Stimulated activated CD8-positive, alpha-beta memory T cell treated with anti-CD3 and anti-CD28 coated beads, Interleukin-7, amount 100 ng/mL, for 24 hours (primary cell): ENCODE measurements around the gene AREL1.

Experiments
- DNase-seq: peaks from one replicate; pipeline ENCODE4 v3.0.0-alpha.2; 2020; ENCODE audit warnings: low read depth

Gene AREL1

GRCh38 chr14:74658535-74659131 lies 54.2 kb downstream of the AREL1 start:
- DNase-seq = no peak

DNA sequence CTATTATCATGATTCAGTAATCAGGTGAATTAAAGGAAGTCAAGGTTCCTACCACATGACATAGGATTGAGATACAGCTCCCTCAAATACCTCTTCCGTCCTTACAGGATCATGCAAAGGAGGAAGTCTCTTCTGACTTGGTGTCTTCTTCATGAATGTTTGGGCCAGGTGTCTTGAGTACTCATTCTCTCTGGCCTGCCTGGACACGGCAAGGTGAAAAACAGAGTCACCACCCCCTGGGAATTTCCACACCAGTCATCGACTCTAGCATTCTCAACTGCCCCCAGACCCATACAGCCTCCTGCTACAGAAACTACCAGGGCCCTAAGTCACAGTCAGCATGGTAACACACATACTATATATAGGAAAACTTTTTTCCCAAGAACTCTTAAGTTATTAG lies 55.9 kb downstream of the AREL1 start:
- no peak for DNase-seq

DNA sequence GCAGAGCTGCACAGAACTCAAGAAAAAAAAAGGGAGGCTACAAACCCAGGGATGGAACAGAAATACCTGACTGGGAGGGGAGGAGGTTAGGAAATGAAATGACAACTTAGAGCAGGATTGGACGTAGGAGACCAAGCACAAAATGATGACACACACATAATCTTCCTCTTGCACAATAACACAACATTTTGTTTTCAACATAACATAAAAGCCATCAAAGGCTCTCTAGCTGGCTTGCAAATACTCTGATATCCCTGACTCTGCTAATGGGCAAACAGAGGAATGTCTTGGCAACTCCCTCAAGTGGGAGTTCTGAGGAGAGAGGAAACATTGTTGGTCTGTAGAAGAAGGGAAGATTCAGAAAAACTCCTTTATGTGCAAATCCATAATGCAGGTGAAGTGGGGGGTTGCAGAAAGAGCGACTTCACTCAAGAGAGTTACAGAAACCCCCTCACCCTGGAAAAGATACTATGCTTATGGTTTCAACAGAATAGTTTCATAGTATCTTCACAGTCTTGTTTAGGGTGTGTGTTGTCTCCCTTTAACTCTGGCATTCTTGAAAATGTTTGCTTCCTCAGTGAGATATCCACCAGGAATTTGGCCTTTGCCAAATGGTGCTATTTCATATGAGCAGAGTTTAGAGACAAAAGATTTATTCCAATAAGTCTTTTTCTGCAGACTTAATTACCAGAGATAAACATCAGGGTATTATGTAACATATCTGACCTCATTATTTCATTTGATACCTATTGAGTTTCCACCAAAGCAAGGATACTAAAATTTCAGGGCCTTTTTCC lies 57.1 kb downstream of the AREL1 start:
- no peak for DNase-seq

GRCh38 chr14:74654931-74655330 lies 57.9 kb downstream of the AREL1 start:
- DNase-seq = no peak

DNA sequence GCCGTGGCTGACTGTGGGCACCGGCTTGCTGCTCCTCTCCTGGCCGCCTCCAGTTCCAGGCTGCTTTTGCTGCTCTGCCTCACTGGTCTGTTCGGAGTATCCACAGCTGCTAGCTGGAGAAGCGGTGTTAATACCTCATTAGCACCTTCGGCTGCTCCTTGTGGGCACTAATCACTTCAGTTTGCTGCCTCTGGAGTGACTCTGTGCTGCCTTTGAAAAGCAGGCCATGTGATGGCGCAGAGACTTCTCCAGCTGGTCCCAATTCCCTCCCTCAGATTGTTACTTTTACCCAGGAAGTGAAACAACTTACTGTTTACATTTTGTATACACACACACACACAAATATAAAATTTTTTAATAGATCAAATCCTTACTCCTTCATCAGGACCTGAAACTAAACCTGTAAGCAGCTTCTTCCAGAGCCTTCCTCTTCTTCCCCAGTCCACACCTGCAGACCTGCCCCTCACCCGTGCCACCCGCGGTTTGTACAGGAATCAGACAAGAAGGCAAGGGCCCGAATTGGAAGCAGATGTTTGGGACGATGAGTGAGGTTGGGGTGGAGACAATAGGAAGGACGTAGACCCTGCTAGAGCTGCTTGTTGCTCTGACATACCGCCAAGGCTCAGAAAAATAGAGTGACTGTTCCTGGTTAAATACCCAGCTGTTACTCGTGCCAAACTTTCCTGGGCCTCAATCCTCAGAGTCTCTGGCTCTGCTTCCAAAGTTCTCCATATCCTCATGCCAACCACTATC lies 59.3 kb downstream of the AREL1 start:
- no peak for DNase-seq

DNA sequence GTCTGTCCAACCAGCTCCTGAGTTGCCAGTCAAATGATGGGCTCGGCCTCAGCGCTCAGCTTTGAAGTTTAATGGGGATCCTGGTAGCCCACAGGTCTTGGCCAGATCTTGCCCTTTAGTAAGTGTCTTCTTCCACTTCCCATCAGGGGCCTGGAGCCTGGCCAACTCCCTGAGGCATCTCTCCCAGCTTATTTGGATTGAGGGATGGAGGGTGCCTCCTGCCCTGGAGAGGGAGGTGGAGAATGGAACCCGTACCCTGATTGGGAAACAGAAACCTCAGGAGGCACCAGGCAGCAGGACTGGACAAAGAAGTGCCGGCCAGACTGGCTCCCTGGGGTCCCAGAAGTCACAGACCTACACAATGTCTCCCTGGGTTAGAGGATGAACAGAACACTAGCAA lies 60.3 kb downstream of the AREL1 start:
- no peak for DNase-seq

- DNase-seq = no peak
These were observed 61.8 kb downstream of the AREL1 start for GRCh38 chr14:74650927-74651686.

- DNase-seq = no peak
These were observed 63.2 kb downstream of the AREL1 start for GRCh38 chr14:74649673-74650072.

GRCh38 chr14:74649167-74649566 lies 63.7 kb downstream of the AREL1 start:
- no peak for DNase-seq

DNA sequence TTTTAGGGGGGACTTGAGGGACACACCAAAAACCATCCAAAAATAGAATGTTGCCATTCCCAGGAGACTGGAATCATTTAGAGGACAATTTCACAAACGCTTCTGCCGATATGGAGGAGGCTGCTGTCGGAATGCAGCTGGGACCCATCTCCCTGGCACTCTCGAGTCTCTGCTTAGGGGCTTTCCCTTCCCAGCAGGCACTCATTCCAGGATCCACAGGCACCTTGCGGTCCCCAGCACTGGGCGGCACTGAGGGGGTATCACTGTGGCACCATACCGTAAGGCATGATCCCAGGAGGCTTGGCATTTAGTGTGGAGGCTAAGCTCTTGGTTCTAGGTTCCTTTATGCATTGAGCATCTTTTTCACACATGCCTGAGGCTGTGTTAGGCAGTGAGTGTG lies 64.3 kb downstream of the AREL1 start:
- DNase-seq = no peak

- no peak for DNase-seq
These were observed 65.0 kb downstream of the AREL1 start for GRCh38 chr14:74647678-74648461.

GRCh38 chr14:74647061-74647677 lies 65.7 kb downstream of the AREL1 start:
- no peak for DNase-seq

- no peak for DNase-seq
These were observed 67.0 kb downstream of the AREL1 start for GRCh38 chr14:74645756-74646470.

- DNase-seq = no peak
These were observed 67.6 kb downstream of the AREL1 start for GRCh38 chr14:74645244-74645643.

- DNase-seq = no peak
These were observed 71.1 kb downstream of the AREL1 start for GRCh38 chr14:74641601-74642391.

DNA sequence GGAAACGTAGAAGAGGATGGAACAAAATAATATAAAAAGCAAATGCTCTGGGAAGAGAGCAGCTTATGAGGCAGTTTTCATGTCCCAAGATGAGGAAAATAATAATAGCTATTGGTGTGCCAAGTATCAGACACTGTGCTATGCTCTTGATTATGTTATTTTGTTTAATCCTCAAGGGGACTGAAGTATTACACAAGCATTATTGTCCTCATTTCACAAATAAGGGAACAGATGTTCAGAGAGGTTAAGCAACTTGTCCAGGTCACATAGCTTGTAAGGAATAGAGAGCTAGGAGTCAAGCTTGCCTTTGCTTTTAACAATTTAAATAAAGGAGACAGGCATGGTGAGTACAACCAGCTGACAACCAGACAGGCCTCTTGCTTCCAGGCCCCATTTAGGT lies 73.9 kb downstream of the AREL1 start:
- no peak for DNase-seq

DNA sequence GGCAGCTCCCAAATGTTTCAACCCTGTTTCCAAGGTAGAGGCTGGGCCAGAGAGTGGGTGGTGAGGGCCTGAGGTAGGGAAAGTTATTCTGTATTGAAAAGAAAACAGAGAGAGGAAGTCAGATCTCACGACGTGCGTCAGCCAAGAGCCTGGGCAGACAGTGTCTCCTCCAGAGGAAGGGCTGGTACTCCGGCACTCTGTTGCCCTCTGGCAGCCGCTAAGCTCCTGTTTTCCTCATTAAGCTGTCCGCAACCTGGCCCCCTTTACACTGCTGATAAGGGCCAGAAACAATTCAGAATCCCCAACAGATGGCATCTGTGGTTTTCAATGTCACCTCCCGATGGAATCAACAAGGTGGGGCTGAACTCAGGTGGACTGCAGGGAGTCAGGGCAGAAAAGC lies 74.8 kb downstream of the AREL1 start:
- DNase-seq = no peak

GRCh38 chr14:74637178-74637550 lies 75.7 kb downstream of the AREL1 start:
- DNase-seq = no peak

DNA sequence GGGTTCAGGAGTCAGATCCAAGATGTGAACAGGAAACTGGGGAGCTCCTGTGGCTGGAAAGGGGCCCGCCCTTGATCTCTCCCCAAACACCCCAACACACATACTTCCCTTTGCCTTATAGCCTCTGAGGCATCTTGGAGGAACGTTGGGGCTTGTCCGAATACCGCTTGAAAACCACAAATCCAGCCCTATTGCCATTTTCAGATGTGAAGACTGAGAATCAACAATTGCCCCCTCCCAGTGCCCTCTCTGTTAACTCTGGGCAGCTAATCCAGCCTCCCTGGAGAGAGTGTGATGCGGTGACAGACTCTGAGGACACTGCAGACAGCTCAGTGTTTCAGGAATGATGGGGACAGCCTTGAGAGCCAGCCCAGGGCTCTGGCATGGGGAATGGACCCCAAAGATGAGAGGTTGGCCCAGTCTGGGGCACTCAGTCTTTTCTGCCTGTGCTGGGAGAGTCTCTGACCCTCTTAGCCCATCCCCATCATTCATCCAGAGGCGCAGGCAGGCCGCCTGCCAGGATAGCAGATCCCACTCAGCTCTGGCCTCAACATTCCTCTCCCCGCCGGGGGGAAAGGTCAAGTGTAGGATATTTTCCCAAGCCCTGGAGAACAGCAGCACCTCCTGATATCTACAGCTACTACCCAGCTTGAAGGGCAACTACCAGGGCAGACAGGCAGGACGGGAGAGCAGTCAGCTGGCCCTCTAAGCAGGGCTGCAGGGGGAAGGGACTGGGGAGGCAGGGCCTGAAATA lies 76.3 kb downstream of the AREL1 start:
- no peak for DNase-seq
